G401 (cell line): ENCODE results near the gene PTPN14. TPM values are rescaled to one million over a fixed set of nuclear protein-coding genes. Genes with fewer than 3 reads are reported as not detected.

ENCODE experiments used
- DNase-seq: peaks from one replicate; pipeline ENCODE4 v3.0.0-alpha.2; 2015; ENCODE audit warnings: low spot score
- in situ Hi-C: cut with HindIII; loops from 2 replicates; pipeline ENCODE4 v1.10.0; 2016; ENCODE audit warnings: low sequenced_read_pairs, mixed read lengths
- total RNA-seq: library from RNA; depleted of rRNA; stranded (reverse); fragments of >200 nt; shearing (Covaris generic); gene quantifications from 2 replicates; pipeline ENCODE4 v1.2.3, GENCODE V29; 2014

PTPN14 gene
- total RNA-seq, 1 experiment from 2014 or later, result 9.7 TPM

DNA sequence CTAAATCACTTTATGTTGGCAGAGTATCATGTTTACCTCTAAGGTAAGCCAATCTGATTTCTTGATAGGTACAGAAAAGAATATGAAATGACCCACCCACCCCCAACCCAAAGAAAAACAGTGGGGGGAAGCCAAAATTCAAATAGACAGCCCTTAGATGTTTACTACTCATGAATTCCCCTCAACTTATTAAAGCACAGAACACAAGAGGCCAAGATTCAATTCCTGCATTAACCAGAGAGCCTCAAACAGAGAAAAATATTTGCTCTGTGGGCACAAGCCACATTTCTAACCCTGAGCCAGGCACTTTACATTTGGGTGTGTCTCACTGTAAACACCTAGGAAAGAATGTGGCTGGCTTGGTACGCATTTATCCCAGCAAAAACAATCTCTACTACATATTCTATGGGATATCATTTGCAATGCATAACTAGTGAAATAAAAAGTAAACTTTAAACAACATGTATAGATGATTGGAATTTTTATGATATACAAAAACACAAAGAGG is 84.3 kb downstream of the PTPN14 start:
- in situ Hi-C loops, result no loop called here
- no peak for DNase-seq

GRCh38 chr1:214466403-214467077 is 84.9 kb downstream of the PTPN14 start:
- no peak for DNase-seq
- in situ Hi-C loops, result no loop called here

DNA sequence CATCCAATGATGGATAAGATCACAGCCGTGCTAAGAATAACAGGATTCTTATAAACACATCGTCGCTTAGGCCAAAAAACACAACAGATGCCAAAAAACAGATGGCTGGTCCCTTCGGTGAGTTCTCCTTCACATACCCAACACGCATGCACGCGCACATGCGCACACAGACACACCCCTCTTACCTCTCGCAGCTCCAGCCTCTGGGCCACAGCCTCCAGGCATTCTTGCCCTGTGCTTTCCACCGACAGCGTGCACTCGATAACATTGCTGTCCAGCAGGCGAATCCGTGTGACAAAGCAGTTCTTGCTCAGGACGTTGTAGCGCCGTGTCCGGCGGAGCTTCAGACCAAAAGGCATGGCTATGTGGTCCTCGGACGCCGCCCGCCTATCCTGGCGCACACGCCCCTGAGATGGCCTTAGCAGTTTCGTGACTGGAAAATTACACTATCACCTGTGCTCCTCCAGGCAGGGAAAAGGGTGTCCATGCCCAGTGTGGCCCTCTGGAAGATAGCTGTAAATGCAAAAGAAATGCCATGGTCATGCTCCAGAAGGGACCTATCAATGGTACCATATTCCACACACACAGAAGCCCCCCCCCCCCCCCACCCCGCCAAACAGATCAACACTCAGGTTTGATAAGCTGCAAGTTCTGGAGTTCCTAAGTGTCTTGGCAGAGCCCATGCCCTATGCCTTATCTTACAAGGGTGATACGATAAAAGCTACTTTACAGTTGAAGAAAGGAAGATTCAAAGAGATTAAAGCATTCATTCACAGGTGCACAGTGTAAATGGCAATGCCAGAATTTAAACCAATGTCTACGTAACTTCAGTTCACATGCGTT is 86.7 kb downstream of the PTPN14 start:
- in situ Hi-C loops, result no loop called here
- no peak for DNase-seq

GRCh38 chr1:214463596-214463995 is 87.8 kb downstream of the PTPN14 start:
- in situ Hi-C loops, result no loop called here
- no peak for DNase-seq

DNA sequence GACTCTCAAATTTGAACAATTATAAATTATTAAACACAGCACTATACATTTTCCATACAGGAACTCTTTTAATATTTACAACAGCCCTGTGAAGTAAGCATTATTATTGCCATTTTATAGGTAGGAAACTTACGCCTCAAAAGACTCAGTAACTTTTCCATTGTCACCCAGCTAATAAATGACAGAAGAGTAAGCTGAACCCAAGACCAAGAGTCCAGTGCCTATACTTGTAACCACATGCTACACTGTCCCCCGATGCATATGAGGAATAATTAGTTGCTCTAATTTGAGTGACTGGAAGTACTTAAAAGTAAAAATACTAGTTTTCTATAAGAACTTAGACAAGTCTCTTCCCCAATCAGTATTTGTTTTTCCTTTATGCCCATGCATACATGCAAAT is 88.5 kb downstream of the PTPN14 start:
- DNase-seq, result no peak
- in situ Hi-C loops, result no loop called here

DNA sequence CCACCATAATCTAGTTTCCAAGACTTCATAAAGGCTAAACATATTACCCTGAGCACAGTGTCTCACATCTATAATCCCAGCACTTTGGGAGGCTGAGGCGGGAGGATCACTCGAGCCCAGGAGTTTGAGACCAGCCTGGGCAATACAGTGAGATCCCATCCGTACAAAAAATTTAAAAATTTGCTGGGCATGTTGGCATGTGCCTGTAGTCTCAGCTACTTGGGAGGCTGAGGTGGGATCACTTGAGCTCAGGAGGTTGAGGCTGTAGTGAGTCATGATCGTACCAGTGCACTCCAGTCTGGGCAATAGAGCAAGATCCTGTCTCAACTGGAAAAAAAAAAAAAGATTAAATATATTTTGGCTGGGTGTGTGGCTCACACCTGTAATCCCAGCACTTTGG is 90.1 kb downstream of the PTPN14 start:
- in situ Hi-C loops, result no loop called here
- no peak for DNase-seq

DNA sequence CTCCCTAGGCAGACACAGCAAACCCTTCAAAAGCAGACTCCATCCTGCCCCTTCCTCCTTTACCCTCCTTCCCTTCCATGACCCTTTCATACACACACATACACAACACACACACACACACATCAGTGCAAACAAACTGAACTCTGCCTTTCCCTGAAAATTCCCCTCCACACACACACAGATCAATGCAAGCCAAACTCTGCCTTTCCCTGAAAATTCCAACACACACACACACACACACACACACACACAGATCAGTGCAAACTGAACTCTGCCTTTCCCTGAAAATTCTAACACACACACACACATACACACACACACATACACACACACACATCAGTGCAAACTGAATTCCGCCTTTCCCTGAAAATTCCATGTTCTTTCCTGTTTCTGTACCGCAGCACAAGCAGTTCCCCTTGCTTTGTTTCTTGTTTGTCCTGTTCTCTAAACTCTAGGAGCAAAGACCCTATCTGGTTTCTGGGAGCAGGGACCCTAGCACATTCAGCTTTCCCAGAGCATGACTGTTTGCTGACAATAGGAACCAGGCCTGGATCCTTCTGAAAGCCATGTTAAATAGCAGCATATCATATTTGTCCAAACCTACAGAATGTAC is 91.0 kb downstream of the PTPN14 start:
- in situ Hi-C loops, result no loop called here
- no peak for DNase-seq

DNA sequence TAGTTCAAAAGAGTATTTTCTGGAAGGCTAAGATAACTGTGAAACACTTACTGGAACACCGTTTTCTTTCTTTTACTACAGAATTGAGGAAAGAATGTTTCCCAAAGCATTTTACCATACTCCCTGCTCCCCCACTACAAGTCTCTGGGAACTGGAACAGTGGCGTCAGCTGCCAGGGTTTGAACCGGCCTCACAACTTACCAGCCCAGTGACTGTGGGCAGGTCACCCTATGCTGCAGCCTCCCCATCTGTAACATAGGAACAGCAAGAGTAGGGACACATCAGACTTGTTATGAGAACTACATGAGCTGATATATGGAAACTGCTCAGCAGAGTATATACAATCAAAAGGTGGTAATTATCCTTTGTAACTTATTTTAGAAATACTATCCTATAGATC is 91.5 kb downstream of the PTPN14 start:
- in situ Hi-C loops, result no loop called here
- DNase-seq, result no peak

DNA sequence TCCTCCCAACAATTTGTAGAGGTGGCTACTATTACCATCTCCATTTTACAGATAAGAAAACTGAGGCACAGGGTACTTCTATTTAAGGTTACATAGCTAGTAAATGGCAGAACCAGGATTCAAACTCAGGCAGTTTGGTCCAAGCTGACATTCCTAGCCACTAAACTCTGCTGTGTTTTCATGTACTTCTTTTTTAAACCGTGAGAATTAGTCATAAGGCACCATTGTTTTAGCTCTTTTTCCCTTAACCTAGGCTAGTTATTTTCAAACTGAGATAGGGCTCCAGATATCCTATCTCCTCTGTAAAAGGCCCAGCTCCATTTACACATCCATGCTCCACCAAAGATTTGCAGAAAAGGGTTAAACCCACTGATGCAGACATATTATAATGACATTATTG is 92.9 kb downstream of the PTPN14 start:
- in situ Hi-C loops, result no loop called here
- DNase-seq, result no peak

GRCh38 chr1:214455971-214456867 is 95.2 kb downstream of the PTPN14 start:
- no peak for DNase-seq
- in situ Hi-C loops, result no loop called here

DNA sequence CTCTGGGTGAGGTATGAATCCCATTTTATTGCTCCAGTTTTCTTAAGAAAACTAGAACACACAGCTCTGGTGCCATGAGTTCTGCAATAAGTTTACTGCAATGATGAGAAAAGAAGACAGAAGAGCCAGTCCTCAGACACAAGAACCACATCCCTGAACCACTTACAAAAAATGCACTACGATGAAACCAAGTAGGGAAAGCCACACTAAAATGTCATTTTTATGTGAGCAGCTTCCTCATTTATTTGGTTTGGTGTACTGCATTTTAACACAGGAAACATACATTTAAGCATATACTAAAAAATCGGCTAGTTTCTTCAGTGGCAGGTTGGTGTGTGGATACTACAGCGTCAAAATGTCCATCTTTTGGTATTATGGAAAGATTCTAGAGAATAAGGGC is 95.9 kb downstream of the PTPN14 start:
- in situ Hi-C loops, result no loop called here
- DNase-seq, result no peak

- DNase-seq, result no peak
- in situ Hi-C loops, result no loop called here
These were observed 96.6 kb downstream of the PTPN14 start for GRCh38 chr1:214454569-214455396.

DNA sequence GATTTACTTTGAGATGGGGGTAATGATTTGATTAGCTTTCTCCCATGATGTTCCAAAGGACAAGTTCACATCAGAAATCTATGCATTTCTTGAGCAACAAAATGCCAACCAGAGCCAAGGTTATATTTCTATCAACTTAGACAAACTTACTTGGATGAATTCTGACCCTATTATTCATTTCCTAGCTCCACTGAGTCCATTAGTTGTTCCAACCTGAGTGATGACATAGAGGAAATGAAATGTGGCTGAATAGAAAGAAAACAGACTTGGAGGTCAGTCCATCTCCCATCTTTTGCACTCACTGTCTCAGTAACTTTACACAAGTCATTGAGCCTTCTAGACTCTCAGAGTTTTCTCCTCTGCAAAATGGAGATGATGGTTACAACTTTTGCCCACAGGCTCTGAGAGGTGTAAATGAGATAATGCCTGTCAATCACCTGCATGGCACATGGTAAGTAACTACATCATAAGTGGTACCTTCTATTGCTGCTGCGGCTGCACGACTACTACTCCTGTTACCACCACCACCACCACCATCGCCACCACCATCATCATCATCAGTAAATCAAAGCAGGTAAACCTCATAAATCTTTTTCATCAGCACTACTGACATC is 98.2 kb downstream of the PTPN14 start:
- DNase-seq, result no peak
- in situ Hi-C loops, result no loop called here

GRCh38 chr1:214452152-214452784 is 99.1 kb downstream of the PTPN14 start:
- in situ Hi-C loops, result no loop called here
- DNase-seq, result no peak

- no peak for DNase-seq
- in situ Hi-C loops, result no loop called here
These were observed 99.8 kb downstream of the PTPN14 start for GRCh38 chr1:214451596-214451995.

DNA sequence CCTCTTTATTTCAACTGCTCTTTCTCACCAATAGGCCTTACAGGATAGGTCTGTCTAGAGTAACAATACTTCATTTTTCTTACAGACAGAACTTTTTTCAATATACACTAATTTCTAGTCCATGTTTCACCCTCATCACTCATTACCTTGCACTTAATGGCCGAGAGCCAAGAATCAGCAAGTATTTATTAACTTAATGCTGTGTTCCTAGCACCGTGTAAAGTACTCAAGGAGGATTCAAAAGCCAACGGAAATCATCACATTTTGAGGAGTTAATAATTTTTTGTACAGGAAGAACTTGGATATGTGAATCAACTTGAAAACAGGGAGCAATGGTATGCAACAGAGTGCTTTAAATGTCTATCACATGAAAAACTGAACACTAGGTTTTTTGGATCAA is 102.0 kb downstream of the PTPN14 start:
- no peak for DNase-seq
- in situ Hi-C loops, result no loop called here

DNA sequence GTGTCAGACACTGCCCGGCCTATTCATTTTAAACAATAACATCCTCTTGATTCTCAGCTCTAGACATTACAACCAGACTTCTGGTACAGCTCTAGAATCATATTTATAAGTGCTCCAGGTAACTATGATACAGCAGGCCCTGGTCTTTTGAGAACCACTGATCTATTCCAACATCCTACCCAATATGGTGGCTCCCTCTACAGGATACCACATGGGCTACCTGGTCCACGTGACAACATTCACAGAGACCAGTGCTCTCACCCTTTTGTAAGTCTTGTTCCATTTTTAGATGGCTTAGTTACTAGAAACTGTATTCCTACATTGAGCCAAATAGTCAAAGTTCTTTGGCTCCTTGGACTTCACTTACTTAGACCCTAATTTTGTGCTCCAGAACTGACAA is 102.9 kb downstream of the PTPN14 start:
- no peak for DNase-seq
- in situ Hi-C loops, result no loop called here

DNA sequence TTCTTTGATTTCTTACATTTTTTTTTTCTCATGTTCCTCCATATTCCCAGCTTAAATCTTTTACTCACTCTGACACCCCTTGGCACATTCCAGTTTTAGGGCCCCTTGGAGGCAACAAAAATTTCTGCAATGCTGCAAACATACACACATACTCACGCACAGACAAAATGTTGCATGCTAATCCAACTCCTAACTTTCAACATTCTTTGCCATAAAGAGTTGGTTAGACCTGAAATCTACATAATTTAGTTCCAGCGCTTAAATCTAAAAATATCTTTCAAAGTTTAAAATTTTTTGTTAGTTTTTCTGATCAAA is 103.9 kb downstream of the PTPN14 start:
- no peak for DNase-seq
- in situ Hi-C loops, result no loop called here
